BE2C (cell line): ENCODE measurements around the gene KCNH2.

Source experiments
- DNase-seq: peaks from one replicate; pipeline ENCODE4 v3.0.0-alpha.2; 2020
- H3K27me3 ChIP-seq: fragments of 250-450 bp; sonication (Bioruptor Pico); 2 replicates; pipeline ENCODE4 v1.5.1; 2020; ENCODE audit warnings: mild to moderate bottlenecking
- H3K36me3 ChIP-seq: fragments of 250-450 bp; sonication (Bioruptor Pico); 2 replicates; pipeline ENCODE4 v1.5.1; 2020; ENCODE audit warnings: mild to moderate bottlenecking
- H3K4me1 ChIP-seq: fragments of 250-450 bp; sonication (Bioruptor Pico); 2 replicates; pipeline ENCODE4 v1.5.1; 2020
- H3K4me3 ChIP-seq: 2 replicates; pipeline ENCODE4 v1.5.1; 2011; ENCODE audit warnings: low read depth, low read length
- H3K9me3 ChIP-seq: fragments of 250-450 bp; sonication (Bioruptor Pico); 2 replicates; pipeline ENCODE4 v1.5.1; 2020
- CTCF ChIP-seq: IDR thresholded peaks from 2 replicates; pipeline ENCODE4 v1.5.1; 2012; ENCODE audit warnings: mild to moderate bottlenecking, low read depth, low read length

The KCNH2 gene

GRCh38 chr7:150923802-150924201 is 54.3 kb downstream of the KCNH2 start:
- Histone ChIP-seq H3K4me3 (no peak overlapping the region), H3K9me3 (no peaks in the 10 kb centered on the region), H3K4me1 (peaks cover 6% of the 10 kb centered on the region; the same call in 1 of the 2 replicates), H3K27me3 (no peaks in the 10 kb centered on the region), H3K36me3 (no peaks in the 10 kb centered on the region)
- DNase-seq = no peak
- TF ChIP-seq CTCF = no peak

- no peaks in the 10 kb centered on the region for H3K9me3 ChIP-seq
- peaks cover 6% of the 10 kb centered on the region; the same call in 1 of the 2 replicates for H3K4me1 ChIP-seq
- H3K4me3 ChIP-seq = no peak overlapping the region
- DNase-seq = no peak
- no peak for TF ChIP-seq CTCF
- H3K36me3 ChIP-seq = no peaks in the 10 kb centered on the region
- H3K27me3 ChIP-seq = no peaks in the 10 kb centered on the region
Observed at GRCh38 chr7:150923196-150923595, 54.9 kb downstream of the KCNH2 start.

GRCh38 chr7:150919160-150919559 is 59.0 kb downstream of the KCNH2 start:
- no peak for TF ChIP-seq CTCF
- H3K36me3 ChIP-seq = no peaks in the 10 kb centered on the region
- no peaks in the 10 kb centered on the region for H3K9me3 ChIP-seq
- no peak overlapping the region for H3K4me3 ChIP-seq
- H3K27me3 ChIP-seq = no peaks in the 10 kb centered on the region
- no peaks in the 10 kb centered on the region for H3K4me1 ChIP-seq
- DNase-seq = no peak

GRCh38 chr7:150918378-150918777 is 59.7 kb downstream of the KCNH2 start:
- Histone ChIP-seq H3K36me3 (no peaks in the 10 kb centered on the region), H3K4me3 (no peak overlapping the region), H3K9me3 (no peaks in the 10 kb centered on the region), H3K4me1 (peaks cover 4% of the 10 kb centered on the region), H3K27me3 (no peaks in the 10 kb centered on the region)
- TF ChIP-seq CTCF = no peak
- DNase-seq = no peak

GRCh38 chr7:150917969-150918368 is 60.2 kb downstream of the KCNH2 start:
- H3K4me1 ChIP-seq = peaks cover 6% of the 10 kb centered on the region
- no peak overlapping the region for H3K4me3 ChIP-seq
- TF ChIP-seq CTCF = no peak
- H3K36me3 ChIP-seq = no peaks in the 10 kb centered on the region
- no peaks in the 10 kb centered on the region for H3K9me3 ChIP-seq
- H3K27me3 ChIP-seq = no peaks in the 10 kb centered on the region
- no peak for DNase-seq

GRCh38 chr7:150916670-150917069 is 61.5 kb downstream of the KCNH2 start:
- Histone ChIP-seq H3K9me3 (no peaks in the 10 kb centered on the region), H3K4me1 (peaks cover 6% of the 10 kb centered on the region), H3K36me3 (no peaks in the 10 kb centered on the region), H3K27me3 (no peaks in the 10 kb centered on the region), H3K4me3 (no peak overlapping the region)
- no peak for DNase-seq
- TF ChIP-seq CTCF = no peak
